B cell (primary cell): ENCODE results near the gene NYAP1. TPM values are rescaled to one million over a fixed set of nuclear protein-coding genes. Genes with fewer than 3 reads are reported as not detected.

Experiments used
- ATAC-seq: fragments of 200-7000 bp; cut with Tn5 transposase; one replicate; pipeline ENCODE4 v1.10.0; 2021; ENCODE audit warnings: low read depth, mild to moderate bottlenecking, moderate number of reproducible peaks, moderate library complexity
- CTCF ChIA-PET: fragments of 350-600 bp; sonication (Branson Sonifier 250); formaldehyde crosslinking; loops from one replicate; lab custom pipeline; 2021; ENCODE audit warnings: antibody characterized with exemption, inconsistent platforms; lab: Charles Lee
- POLR2A ChIA-PET: fragments of 350-600 bp; sonication (Branson Sonifier 250); formaldehyde crosslinking; loops from one replicate; lab custom pipeline; 2021; ENCODE audit warnings: antibody characterized with exemption; lab: Charles Lee
- DNase-seq: peaks from one replicate; pipeline ENCODE4 v3.0.0; 2013
- H2AFZ ChIP-seq: 2 replicates; pipeline ENCODE4 v1.6.1; 2012; ENCODE audit warnings: mild to moderate bottlenecking, low read depth, low read length; ENCODE audit not compliant: insufficient read depth, poor library complexity, severe bottlenecking
- H3K27ac ChIP-seq, 2 donors: 1 replicate in 1 of 2; 2 replicates in 1 of 2; pipeline ENCODE4 v1.5.1; 2012 to 2013; ENCODE audit warnings: low read length in 2 of 2, mild to moderate bottlenecking in 2 of 2, moderate library complexity in 1 of 2
- H3K27me3 ChIP-seq, 4 experiments: fragments of 200-600 bp in 1 of 4; sonication (generic) in 1 of 4; replicated peaks in 1 of 4; 1 replicate in 2 of 4; 2 replicates in 2 of 4; pipeline versions ENCODE4 v1.6.1 to v1.7.0; 2013 to 2016; ENCODE audit warnings: low read length in 3 of 4, mild to moderate bottlenecking in 2 of 4, mixed read lengths in 1 of 4, moderate library complexity in 1 of 4; ENCODE audit not compliant: insufficient read depth in 4 of 4, control insufficient read depth in 3 of 4; ENCODE audit errors: control extremely low read depth in 1 of 4
- H3K36me3 ChIP-seq, 2 experiments: replicated peaks in 1 of 2; 1 replicate in 1 of 2; 2 replicates in 1 of 2; pipeline versions ENCODE4 v1.6.1 to v1.7.1; 2013; ENCODE audit warnings: low read length in 1 of 2; ENCODE audit not compliant: insufficient read depth in 2 of 2, control insufficient read depth in 1 of 2; ENCODE audit errors: control extremely low read depth in 1 of 2, extremely low read depth in 1 of 2
- H3K4me1 ChIP-seq, 2 donors: fragments of 200-600 bp in 1 of 2; sonication (generic) in 1 of 2; 1 replicate in 1 of 2; 2 replicates in 1 of 2; pipeline versions ENCODE4 v1.5.1 to v1.6.1; 2013 to 2017; ENCODE audit warnings: low read length in 2 of 2; ENCODE audit not compliant: control insufficient read depth in 2 of 2, insufficient read depth in 2 of 2
- H3K4me2 ChIP-seq: replicated peaks from 2 replicates; pipeline ENCODE3; 2012; ENCODE audit warnings: mild to moderate bottlenecking, low read depth, low read length; ENCODE audit not compliant: poor library complexity, severe bottlenecking
- H3K4me3 ChIP-seq, 5 experiments: fragments of 200-600 bp in 1 of 5; sonication (generic) in 1 of 5; 1 replicate in 3 of 5; 2 replicates in 2 of 5; pipeline versions ENCODE4 v1.5.1 to v1.7.0; 2011 to 2016; ENCODE audit warnings: low read length in 4 of 5, mild to moderate bottlenecking in 4 of 5, low read depth in 2 of 5, control low read depth in 1 of 5, moderate library complexity in 1 of 5; ENCODE audit not compliant: insufficient read depth in 1 of 5; ENCODE audit errors: control extremely low read depth in 1 of 5, extremely low read depth in 1 of 5
- H3K79me2 ChIP-seq: fragments of 200-600 bp; sonication (generic); one replicate; pipeline ENCODE4 v1.6.0; 2016; ENCODE audit warnings: low read length; ENCODE audit not compliant: control insufficient read depth, insufficient read depth
- H3K9ac ChIP-seq: fragments of 200-600 bp; sonication (generic); 2 replicates; pipeline ENCODE4 v1.6.1; 2017; ENCODE audit warnings: mild to moderate bottlenecking, low read length, moderate library complexity
- H3K9me3 ChIP-seq, 3 donors: one replicate each; pipeline versions ENCODE4 v1.6.1 to v1.7.1; 2013; ENCODE audit warnings: low read length in 2 of 3; ENCODE audit not compliant: control insufficient read depth in 2 of 3, insufficient read depth in 1 of 3; ENCODE audit errors: control extremely low read depth in 1 of 3
- H4K20me1 ChIP-seq: 2 replicates; pipeline ENCODE4 v1.6.0; 2012; ENCODE audit warnings: mild to moderate bottlenecking, low read length; ENCODE audit not compliant: insufficient read depth, control insufficient read depth, poor library complexity, severe bottlenecking
- H3K27ac Mint-ChIP-seq: one replicate; pipeline ENCODE4 v1.8.0; 2021; ENCODE audit warnings: mixed read lengths
- H3K27me3 Mint-ChIP-seq: one replicate; pipeline ENCODE4 v1.8.0; 2021; ENCODE audit warnings: mixed read lengths
- H3K4me1 Mint-ChIP-seq: one replicate; pipeline ENCODE4 v1.8.0; 2021; ENCODE audit warnings: mixed read lengths
- H3K4me3 Mint-ChIP-seq: one replicate; pipeline ENCODE4 v1.8.0; 2021; ENCODE audit warnings: mixed read lengths
- H3K9me3 Mint-ChIP-seq: one replicate; pipeline ENCODE4 v1.8.0; 2022; ENCODE audit warnings: mixed read lengths; ENCODE audit not compliant: insufficient read depth
- EZH2 ChIP-seq: IDR thresholded peaks from 2 replicates; pipeline ENCODE4 v1.6.1; 2012; ENCODE audit warnings: borderline replicate concordance, low read depth, mild to moderate bottlenecking, moderate library complexity, low read length; ENCODE audit not compliant: insufficient read depth, poor library complexity, severe bottlenecking
- WGBS: methylation state at CpG from one replicate; pipeline ENCODE4 v1.1.5; 2013; ENCODE audit warnings: missing lambda C conversion rate; ENCODE audit not compliant: insufficient coverage; 5-methylcytosine and 5-hydroxymethylcytosine counted together
- intact Hi-C: fragments of 100-400 bp; cut with micrococcal nuclease; formaldehyde crosslinking; loops from one replicate; pipeline ENCODE4 v1.10.0; 2022
- polyA plus RNA-seq: library from polyadenylated mRNA; depleted of rRNA; stranded (reverse); fragments of >200 nt; gene quantifications from 2 replicates; pipeline ENCODE4 v1.2.3, GENCODE V29; 2012
- small RNA-seq: library from RNA; depleted of rRNA; stranded (forward); fragments of <200 nt; gene quantifications from one replicate; pipeline ENCODE3, GENCODE V24; 2012; ENCODE audit warnings: low replicate concordance, low read depth; ENCODE audit not compliant: insufficient read length
- total RNA-seq, 2 donors: library from RNA; stranded (reverse); fragments of 120-200 nt in 1 of 2; gene quantifications; 1 replicate in 1 of 2; 2 replicates in 1 of 2; pipeline versions ENCODE4 v1.2.3 to v1.2.4, GENCODE V29; 2013 to 2022
- TF ChIP-seq, protein P1 (sequence below): fragments of 200-600 bp; IDR thresholded peaks from one replicate; pipeline ENCODE4 v1.8.0; 2022; ENCODE audit warnings: antibody characterized with exemption, mild to moderate bottlenecking

The NYAP1 gene
- total and polyA plus RNA-seq, 2 donors (not counting 1 experiment from before 2014, with no cell fraction given) = 0.06 TPM; not detected in 1

DNA sequence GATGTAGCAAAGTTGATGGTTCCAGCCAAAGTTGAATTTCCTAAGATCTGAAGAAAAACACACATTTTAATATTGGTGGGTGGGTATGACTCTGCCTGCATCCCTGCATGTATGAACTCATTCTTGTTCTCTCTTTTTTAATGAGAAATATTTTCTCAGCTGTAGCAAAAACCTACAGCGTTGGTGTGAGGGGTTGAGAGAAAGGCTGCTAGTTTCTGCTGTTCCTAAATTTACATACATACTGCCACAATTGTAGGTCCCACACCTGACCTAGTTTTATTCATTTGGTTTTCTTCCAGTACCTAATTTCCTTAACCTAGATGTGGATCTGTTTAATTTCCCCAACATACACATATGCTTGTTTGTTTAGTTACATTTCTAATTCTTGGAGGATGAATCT is 59.9 kb downstream of the NYAP1 start:
- peaks cover 39 to 56% of the 10 kb centered on the region in 2 donors for H3K4me1 ChIP-seq
- TF ChIP-seq EZH2 = no peak
- TF ChIP-seq, protein P1, sequence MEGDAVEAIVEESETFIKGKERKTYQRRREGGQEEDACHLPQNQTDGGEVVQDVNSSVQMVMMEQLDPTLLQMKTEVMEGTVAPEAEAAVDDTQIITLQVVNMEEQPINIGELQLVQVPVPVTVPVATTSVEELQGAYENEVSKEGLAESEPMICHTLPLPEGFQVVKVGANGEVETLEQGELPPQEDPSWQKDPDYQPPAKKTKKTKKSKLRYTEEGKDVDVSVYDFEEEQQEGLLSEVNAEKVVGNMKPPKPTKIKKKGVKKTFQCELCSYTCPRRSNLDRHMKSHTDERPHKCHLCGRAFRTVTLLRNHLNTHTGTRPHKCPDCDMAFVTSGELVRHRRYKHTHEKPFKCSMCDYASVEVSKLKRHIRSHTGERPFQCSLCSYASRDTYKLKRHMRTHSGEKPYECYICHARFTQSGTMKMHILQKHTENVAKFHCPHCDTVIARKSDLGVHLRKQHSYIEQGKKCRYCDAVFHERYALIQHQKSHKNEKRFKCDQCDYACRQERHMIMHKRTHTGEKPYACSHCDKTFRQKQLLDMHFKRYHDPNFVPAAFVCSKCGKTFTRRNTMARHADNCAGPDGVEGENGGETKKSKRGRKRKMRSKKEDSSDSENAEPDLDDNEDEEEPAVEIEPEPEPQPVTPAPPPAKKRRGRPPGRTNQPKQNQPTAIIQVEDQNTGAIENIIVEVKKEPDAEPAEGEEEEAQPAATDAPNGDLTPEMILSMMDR = no peak
- H3K4me3 ChIP-seq = no peak overlapping the region
- H3K27me3 Mint-ChIP-seq = no peaks in the 10 kb centered on the region
- no peak overlapping the region for H3K4me2 ChIP-seq
- WGBS = no CpG with 5 or more reads among the region's 1 CpG
- H3K9me3 ChIP-seq = no peaks in the 10 kb centered on the region
- H3K27ac Mint-ChIP-seq = peak overlapping the region; percentile 54
- POLR2A ChIA-PET = no interaction called here
- H3K4me3 Mint-ChIP-seq = peak overlapping the region; percentile 10
- H3K36me3 ChIP-seq = no peaks in the 10 kb centered on the region
- H3K27me3 ChIP-seq = no peaks in the 10 kb centered on the region
- peaks cover 74% of the 10 kb centered on the region for H3K4me1 Mint-ChIP-seq
- ATAC-seq = no peak
- H3K9me3 Mint-ChIP-seq = no peaks in the 10 kb centered on the region
- H3K79me2 ChIP-seq = peaks cover 54% of the 10 kb centered on the region
- DNase-seq = no peak
- no peak overlapping the region for H3K27ac ChIP-seq
- no peak overlapping the region for H3K9ac ChIP-seq
- no peaks in the 10 kb centered on the region for H4K20me1 ChIP-seq
- CTCF ChIA-PET = interaction anchor here (1.4 to 2.8 kb wide), 3 partner anchors 15 to 75 kb away, joined by 3 to 21 read pairs (median 5); no protein-coding TSS in a partner anchor
- H2AFZ ChIP-seq = no peak overlapping the region
- intact Hi-C loops = no loop called here

- Mint-ChIP-seq H3K4me3 (no peak overlapping the region), H3K27ac (no peak overlapping the region), H3K4me1 (peaks cover 71% of the 10 kb centered on the region), H3K27me3 (no peaks in the 10 kb centered on the region), H3K9me3 (no peaks in the 10 kb centered on the region)
- WGBS = no CpG with 5 or more reads among the region's 5 CpGs
- CTCF ChIA-PET = interaction anchor here (0.8 to 6.5 kb wide), 3 partner anchors 11 to 146 kb away, joined by 3 to 67 read pairs (median 4); no protein-coding TSS in a partner anchor
- no peak overlapping the region for H3K27ac ChIP-seq
- ATAC-seq (no peak), DNase-seq (no peak)
- no peak overlapping the region for H3K4me2 ChIP-seq
- no peaks in the 10 kb centered on the region for H3K27me3 ChIP-seq
- no peaks in the 10 kb centered on the region for H3K36me3 ChIP-seq
- intact Hi-C loops = no loop called here
- H3K9ac ChIP-seq = no peak overlapping the region
- peaks cover 39 to 57% of the 10 kb centered on the region in 2 donors for H3K4me1 ChIP-seq
- no peaks in the 10 kb centered on the region for H4K20me1 ChIP-seq
- peaks cover 50% of the 10 kb centered on the region for H3K79me2 ChIP-seq
- TF ChIP-seq EZH2 = no peak
- TF ChIP-seq, protein P1 = no peak
- no peaks in the 10 kb centered on the region for H3K9me3 ChIP-seq
- H2AFZ ChIP-seq = no peak overlapping the region
- POLR2A ChIA-PET = no interaction called here
- no peak overlapping the region for H3K4me3 ChIP-seq
Observed at GRCh38 chr7:100544386-100544785, 60.7 kb downstream of the NYAP1 start.

Small RNA genes within 50 kb of the gene (small RNA-seq; reads per million reads assigned to genes)
- not detected for gene RN7SL416P

Other genes with a start within 250 kb of the NYAP1 start
- gene SPDYE3, start 176.2 kb upstream of the NYAP1 start, total RNA-seq = not detected in 2 replicates
- gene SPDYE3, start 176.2 kb upstream of the NYAP1 start, polyA plus RNA-seq = not detected in 2 replicates
- 162 and 174 TPM in 2 replicates for gene PILRB, start 125.8 kb upstream of the NYAP1 start, total RNA-seq
- gene PILRB, start 125.8 kb upstream of the NYAP1 start, polyA plus RNA-seq = 304 and 391 TPM in 2 replicates
- 9.8 and 10.3 TPM in 2 replicates for gene PILRA, start 110.4 kb upstream of the NYAP1 start, total RNA-seq
- 8.4 and 23.0 TPM in 2 replicates for gene PILRA, start 110.4 kb upstream of the NYAP1 start, polyA plus RNA-seq
- gene ZCWPW1, start 55.2 kb upstream of the NYAP1 start, total RNA-seq = 22.7 and 28.0 TPM in 2 replicates
- 11.3 and 16.5 TPM in 2 replicates for gene ZCWPW1, start 55.2 kb upstream of the NYAP1 start, polyA plus RNA-seq
- 90.6 and 96.3 TPM in 2 replicates for gene MEPCE, start 54.1 kb upstream of the NYAP1 start, total RNA-seq
- 54.5 and 57.2 TPM in 2 replicates for gene MEPCE, start 54.1 kb upstream of the NYAP1 start, polyA plus RNA-seq
- 55.2 and 60.5 TPM in 2 replicates for gene PPP1R35, start 47.4 kb upstream of the NYAP1 start, total RNA-seq
- 65.0 and 104 TPM in 2 replicates for gene PPP1R35, start 47.4 kb upstream of the NYAP1 start, polyA plus RNA-seq
- 2.9 and 3.7 TPM in 2 replicates for gene SPACDR, start 19.7 kb upstream of the NYAP1 start, total RNA-seq
- 2.1 and 2.9 TPM in 2 replicates for gene SPACDR, start 19.7 kb upstream of the NYAP1 start, polyA plus RNA-seq
- 92.8 and 95.0 TPM in 2 replicates for gene TSC22D4, start 4.7 kb upstream of the NYAP1 start, total RNA-seq
- gene TSC22D4, start 4.7 kb upstream of the NYAP1 start, polyA plus RNA-seq = 55.5 and 80.2 TPM in 2 replicates
- gene AGFG2, start 55.3 kb downstream of the NYAP1 start, total RNA-seq = 11.0 and 11.6 TPM in 2 replicates
- gene AGFG2, start 55.3 kb downstream of the NYAP1 start, polyA plus RNA-seq = 5.6 and 11.0 TPM in 2 replicates
- 46.3 and 51.7 TPM in 2 replicates for gene SAP25, start 90.0 kb downstream of the NYAP1 start, total RNA-seq
- 63.5 and 71.9 TPM in 2 replicates for gene SAP25, start 90.0 kb downstream of the NYAP1 start, polyA plus RNA-seq
- 288 and 289 TPM in 2 replicates for gene LRCH4, start 102.2 kb downstream of the NYAP1 start, total RNA-seq
- gene LRCH4, start 102.2 kb downstream of the NYAP1 start, polyA plus RNA-seq = 289 and 294 TPM in 2 replicates
- 1.6 and 2.2 TPM in 2 replicates for gene FBXO24, start 102.4 kb downstream of the NYAP1 start, total RNA-seq
- 1.2 and 1.8 TPM in 2 replicates for gene FBXO24, start 102.4 kb downstream of the NYAP1 start, polyA plus RNA-seq
- gene PCOLCE, start 118.4 kb downstream of the NYAP1 start, total RNA-seq = 14.3 and 17.5 TPM in 2 replicates
- 4.9 and 5.3 TPM in 2 replicates for gene PCOLCE, start 118.4 kb downstream of the NYAP1 start, polyA plus RNA-seq
- 17.3 and 18.8 TPM in 2 replicates for gene MOSPD3, start 128.6 kb downstream of the NYAP1 start, total RNA-seq
- gene MOSPD3, start 128.6 kb downstream of the NYAP1 start, polyA plus RNA-seq = 16.7 and 19.2 TPM in 2 replicates
- gene TFR2, start 157.6 kb downstream of the NYAP1 start, total RNA-seq = 8.3 and 10.0 TPM in 2 replicates
- gene TFR2, start 157.6 kb downstream of the NYAP1 start, polyA plus RNA-seq = 4.2 and 5.9 TPM in 2 replicates
- gene ACTL6B, start 172.5 kb downstream of the NYAP1 start, total RNA-seq = not detected in 2 replicates
- not detected in 2 replicates for gene ACTL6B, start 172.5 kb downstream of the NYAP1 start, polyA plus RNA-seq
- gene GNB2, start 189.8 kb downstream of the NYAP1 start, total RNA-seq = 127 TPM in 2 replicates
- 211 and 221 TPM in 2 replicates for gene GNB2, start 189.8 kb downstream of the NYAP1 start, polyA plus RNA-seq
- gene GIGYF1, start 210.3 kb downstream of the NYAP1 start, total RNA-seq = 134 and 140 TPM in 2 replicates
- gene GIGYF1, start 210.3 kb downstream of the NYAP1 start, polyA plus RNA-seq = 45.9 and 47.1 TPM in 2 replicates
- 13.0 and 14.4 TPM in 2 replicates for gene POP7, start 222.2 kb downstream of the NYAP1 start, total RNA-seq
- gene POP7, start 222.2 kb downstream of the NYAP1 start, polyA plus RNA-seq = 8.8 and 15.2 TPM in 2 replicates
- gene EPO, start 236.5 kb downstream of the NYAP1 start, total RNA-seq = not detected in 2 replicates
- 0.10 TPM in 1 of 2 replicates, not detected in the other for gene EPO, start 236.5 kb downstream of the NYAP1 start, polyA plus RNA-seq
- gene ZAN, start 249.7 kb downstream of the NYAP1 start, total RNA-seq = not detected in 2 replicates
- gene ZAN, start 249.7 kb downstream of the NYAP1 start, polyA plus RNA-seq = not detected in 2 replicates